Natural killer cell (primary cell): ENCODE measurements around the gene TRIAP1. TPM values are rescaled to one million over a fixed set of nuclear protein-coding genes. Genes with fewer than 3 reads are reported as not detected.

ENCODE experiments used
- ATAC-seq, 3 donors: fragments of 150-1000 bp in 2 of 3; fragments of 200-7000 bp in 1 of 3; cut with Tn5 transposase; 1 replicate in 1 of 3; 2 replicates in 2 of 3; pipeline ENCODE4 v1.10.0; 2021; ENCODE audit warnings: mild to moderate bottlenecking in 2 of 3, moderate library complexity in 2 of 3
- DNase-seq, 2 donors: peaks; one replicate each; pipeline versions ENCODE4 v3.0.0 to v3.0.0-alpha.2; 2013 to 2021; ENCODE audit warnings: mixed read lengths in 1 of 2
- H3K27ac ChIP-seq: one replicate; pipeline ENCODE4 v1.5.1; 2013; ENCODE audit warnings: mild to moderate bottlenecking, low read length
- H3K27me3 ChIP-seq: one replicate; pipeline ENCODE4 v1.6.1; 2013; ENCODE audit warnings: low read length; ENCODE audit not compliant: control insufficient read depth, insufficient read depth
- H3K36me3 ChIP-seq: one replicate; pipeline ENCODE4 v1.6.1; 2013; ENCODE audit warnings: low read length; ENCODE audit not compliant: control insufficient read depth, insufficient read depth
- H3K4me1 ChIP-seq: one replicate; pipeline ENCODE4 v1.6.1; 2013; ENCODE audit warnings: low read length; ENCODE audit not compliant: control insufficient read depth, insufficient read depth
- H3K4me3 ChIP-seq: one replicate; pipeline ENCODE4 v1.5.1; 2013; ENCODE audit warnings: low read length
- H3K9me3 ChIP-seq: one replicate; pipeline ENCODE4 v1.6.1; 2013; ENCODE audit warnings: low read length; ENCODE audit not compliant: control insufficient read depth, insufficient read depth
- H3K27ac Mint-ChIP-seq, 2 donors: one replicate each; pipeline ENCODE4 v1.8.0; 2022; ENCODE audit warnings: mild to moderate bottlenecking in 2 of 2, mixed read lengths in 2 of 2, moderate library complexity in 1 of 2
- H3K27me3 Mint-ChIP-seq, 2 donors: one replicate each; pipeline ENCODE4 v1.8.0; 2022; ENCODE audit warnings: low read depth in 2 of 2, mixed read lengths in 2 of 2
- H3K36me3 Mint-ChIP-seq: one replicate; pipeline ENCODE4 v1.8.0; 2022; ENCODE audit warnings: mixed read lengths
- H3K4me1 Mint-ChIP-seq, 2 donors: one replicate each; pipeline ENCODE4 v1.8.0; 2022; ENCODE audit warnings: mixed read lengths in 2 of 2
- H3K4me3 Mint-ChIP-seq: one replicate; pipeline ENCODE4 v1.8.0; 2022; ENCODE audit warnings: mild to moderate bottlenecking, moderate library complexity, mixed read lengths
- H3K9me3 Mint-ChIP-seq, 2 donors: one replicate each; pipeline ENCODE4 v1.8.0; 2022; ENCODE audit warnings: mixed read lengths in 2 of 2
- CTCF ChIP-seq: fragments of 200-600 bp; IDR thresholded peaks from one replicate; pipeline ENCODE4 v1.8.0; 2022; ENCODE audit warnings: antibody characterized with exemption
- WGBS: methylation state at CpG from one replicate; pipeline ENCODE4 v1.1.7; 2013; ENCODE audit warnings: missing lambda C conversion rate; ENCODE audit not compliant: insufficient coverage; 5-methylcytosine and 5-hydroxymethylcytosine counted together
- intact Hi-C: fragments of 100-400 bp; cut with micrococcal nuclease; formaldehyde crosslinking; loops from one replicate; pipeline ENCODE4 v1.14.2; 2022
- total RNA-seq, 4 donors: library from RNA; stranded (reverse); fragments of 120-200 nt in 1 of 4; gene quantifications; one replicate each; pipeline versions ENCODE4 v1.2.3 to v1.2.4, GENCODE V29; 2013 to 2022

The TRIAP1 gene
- total RNA-seq, 3 donors from 2014 or later (not counting 1 experiment from before 2014, with no cell fraction given): 21.3 to 25.8 (median 24.2) TPM

GRCh38 chr12:120394483-120395367 is 51.5 kb downstream of the TRIAP1 start:
- 28% methylated on average over 18 of the region's 18 CpGs for WGBS
- ATAC-seq (no peak), DNase-seq (no peak)
- Mint-ChIP-seq H3K9me3 (no peaks in the 10 kb centered on the region), H3K36me3 (no peaks in the 10 kb centered on the region), H3K4me3 (no peak overlapping the region), H3K4me1 (peaks cover 0 to 4% of the 10 kb centered on the region in 2 donors), H3K27ac (no peak overlapping the region), H3K27me3 (peaks cover 21 to 27% of the 10 kb centered on the region in 2 donors)
- intact Hi-C loops: no loop called here
- Histone ChIP-seq H3K27me3 (no peaks in the 10 kb centered on the region), H3K36me3 (no peaks in the 10 kb centered on the region), H3K4me1 (no peaks in the 10 kb centered on the region), H3K27ac (no peak overlapping the region), H3K4me3 (no peak overlapping the region), H3K9me3 (no peaks in the 10 kb centered on the region)
- no peak for TF ChIP-seq CTCF

Other genes with a start within 250 kb of the TRIAP1 start
- gene RPLP0, start 245.3 kb downstream of the TRIAP1 start, total RNA-seq: 100 to 1,000 TPM; 587 to 791 (median 689) TPM
- gene PXN, start 180.7 kb downstream of the TRIAP1 start, total RNA-seq: 100 to 1,000 TPM; 436 to 504 (median 478) TPM
- gene RNU4-2, start 154.5 kb downstream of the TRIAP1 start, total RNA-seq: over 10,000 TPM; 12,095 to 13,816 (median 12,822) TPM
- 1,000 to 10,000 TPM in 2 of 3 donors, 100 to 1,000 TPM in 1; 768 to 1,610 (median 1,101) TPM for gene RNU4-1, start 153.1 kb downstream of the TRIAP1 start, total RNA-seq
- 1 to 10 TPM; 2.0 to 2.1 (median 2.1) TPM for gene SIRT4, start 144.1 kb downstream of the TRIAP1 start, total RNA-seq
- under 1 TPM in 1 of 3 donors, not detected in 2; 0.52 TPM for gene PLA2G1B, start 118.6 kb downstream of the TRIAP1 start, total RNA-seq
- gene MSI1, start 77.2 kb downstream of the TRIAP1 start, total RNA-seq: not detected
- 100 to 1,000 TPM; 152 to 189 (median 163) TPM for gene COX6A1, start 8.3 kb downstream of the TRIAP1 start, total RNA-seq
- 10 to 100 TPM; 16.5 to 22.8 (median 20.5) TPM for gene GATC, start 60 bp upstream of the TRIAP1 start, total RNA-seq
- gene SRSF9, start 23.4 kb upstream of the TRIAP1 start, total RNA-seq: 100 to 1,000 TPM; 175 to 191 (median 179) TPM
- 100 to 1,000 TPM in 1 of 3 donors, 10 to 100 TPM in 2; 69.7 to 110 (median 77.2) TPM for gene DYNLL1, start 49.7 kb upstream of the TRIAP1 start, total RNA-seq
- gene COQ5, start 82.8 kb upstream of the TRIAP1 start, total RNA-seq: 10 to 100 TPM; 11.4 to 17.1 (median 14.6) TPM
- gene RNF10, start 88.0 kb upstream of the TRIAP1 start, total RNA-seq: 100 to 1,000 TPM; 371 to 488 (median 389) TPM
- gene POP5, start 135.0 kb upstream of the TRIAP1 start, total RNA-seq: 10 to 100 TPM; 38.7 to 54.3 (median 42.9) TPM
- gene CABP1, start 194.2 kb upstream of the TRIAP1 start, total RNA-seq: not detected
- 10 to 100 TPM; 47.4 to 52.8 (median 49.6) TPM for gene MLEC, start 240.8 kb upstream of the TRIAP1 start, total RNA-seq